HFF-Myc (cell line): ENCODE measurements around the gene CSGALNACT2.

Source experiments
- DNase-seq: peaks from one replicate; pipeline ENCODE4 v3.0.0-alpha.2; 2011; ENCODE audit warnings: low read depth; ENCODE audit errors: extremely low read depth
- H3K4me3 ChIP-seq: replicated peaks from 2 replicates; pipeline ENCODE4 v1.5.1; 2011; ENCODE audit warnings: low read depth, mild to moderate bottlenecking, control low read depth, low read length
- TF ChIP-seq, protein P1 (sequence below): IDR thresholded peaks from 2 replicates; pipeline ENCODE4 v1.5.1; 2012; ENCODE audit warnings: mild to moderate bottlenecking, low read depth, low read length, control low read depth; ENCODE audit errors: missing control alignments

The CSGALNACT2 gene

DNA sequence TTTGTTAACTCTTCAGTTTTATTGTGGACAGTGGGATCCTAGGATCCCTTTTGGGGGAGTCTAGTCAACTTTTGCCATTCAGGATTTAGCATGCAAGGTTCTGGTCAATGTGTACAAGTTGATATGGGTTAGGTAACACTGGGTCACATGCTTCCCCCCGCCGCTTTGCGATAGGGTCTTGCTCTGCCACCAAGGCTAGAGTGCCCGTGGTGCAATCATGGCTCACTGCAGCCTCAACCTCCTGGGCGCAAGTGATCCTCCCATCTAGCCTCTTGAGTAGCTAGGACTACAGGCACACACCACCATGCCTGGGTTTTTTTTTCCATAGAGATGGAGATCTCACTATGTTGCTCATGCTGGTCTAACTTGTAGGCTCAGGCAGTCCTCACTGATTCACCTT, 3.2 kb upstream of the CSGALNACT2 start:
- DNase-seq, result no peak
- no peak overlapping the region for H3K4me3 ChIP-seq
- TF ChIP-seq, protein P1, sequence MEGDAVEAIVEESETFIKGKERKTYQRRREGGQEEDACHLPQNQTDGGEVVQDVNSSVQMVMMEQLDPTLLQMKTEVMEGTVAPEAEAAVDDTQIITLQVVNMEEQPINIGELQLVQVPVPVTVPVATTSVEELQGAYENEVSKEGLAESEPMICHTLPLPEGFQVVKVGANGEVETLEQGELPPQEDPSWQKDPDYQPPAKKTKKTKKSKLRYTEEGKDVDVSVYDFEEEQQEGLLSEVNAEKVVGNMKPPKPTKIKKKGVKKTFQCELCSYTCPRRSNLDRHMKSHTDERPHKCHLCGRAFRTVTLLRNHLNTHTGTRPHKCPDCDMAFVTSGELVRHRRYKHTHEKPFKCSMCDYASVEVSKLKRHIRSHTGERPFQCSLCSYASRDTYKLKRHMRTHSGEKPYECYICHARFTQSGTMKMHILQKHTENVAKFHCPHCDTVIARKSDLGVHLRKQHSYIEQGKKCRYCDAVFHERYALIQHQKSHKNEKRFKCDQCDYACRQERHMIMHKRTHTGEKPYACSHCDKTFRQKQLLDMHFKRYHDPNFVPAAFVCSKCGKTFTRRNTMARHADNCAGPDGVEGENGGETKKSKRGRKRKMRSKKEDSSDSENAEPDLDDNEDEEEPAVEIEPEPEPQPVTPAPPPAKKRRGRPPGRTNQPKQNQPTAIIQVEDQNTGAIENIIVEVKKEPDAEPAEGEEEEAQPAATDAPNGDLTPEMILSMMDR, result no peak

DNA sequence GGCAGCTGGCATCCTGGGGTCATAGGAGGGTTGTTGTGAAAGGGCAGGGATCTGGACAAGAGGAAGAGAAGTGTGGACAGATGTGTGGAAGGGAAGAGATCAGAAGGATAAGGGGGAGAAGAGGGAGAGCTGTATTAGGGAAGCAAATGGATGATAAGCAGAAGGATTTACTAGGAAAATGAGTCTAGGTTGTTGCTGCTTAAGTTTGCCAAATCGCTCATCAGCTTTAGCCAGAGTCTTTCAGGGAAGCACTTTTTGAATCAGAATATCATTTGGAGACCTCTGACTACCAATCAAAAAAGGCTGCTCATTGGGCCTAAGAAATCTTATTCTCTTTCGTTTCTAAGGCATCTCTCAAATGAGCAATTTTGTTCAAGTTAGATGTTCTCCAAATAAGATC, 2.6 kb upstream of the CSGALNACT2 start:
- TF ChIP-seq, protein P1, result no peak
- H3K4me3 ChIP-seq, result no peak overlapping the region
- no peak for DNase-seq

DNA sequence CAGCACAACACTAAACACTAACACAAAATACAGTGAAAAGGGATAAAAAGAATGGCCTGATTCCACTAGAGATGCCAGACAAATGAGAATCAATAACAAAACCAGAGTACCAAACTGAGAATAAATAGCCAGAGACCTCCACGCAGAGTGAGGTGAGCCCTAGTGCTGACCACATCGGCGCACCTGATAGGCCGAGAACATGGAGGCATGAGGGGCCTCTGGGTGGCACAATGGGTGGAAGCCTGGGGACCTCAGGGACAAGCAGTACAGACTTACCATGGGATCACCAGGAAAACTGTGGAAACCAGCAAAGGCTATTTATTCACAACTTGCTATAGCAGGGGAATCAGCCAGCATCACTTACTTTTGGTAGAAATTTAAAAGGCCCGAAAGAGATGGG, 1.8 kb upstream of the CSGALNACT2 start:
- H3K4me3 ChIP-seq, result no peak overlapping the region
- DNase-seq, result no peak
- TF ChIP-seq, protein P1, result no peak

DNA sequence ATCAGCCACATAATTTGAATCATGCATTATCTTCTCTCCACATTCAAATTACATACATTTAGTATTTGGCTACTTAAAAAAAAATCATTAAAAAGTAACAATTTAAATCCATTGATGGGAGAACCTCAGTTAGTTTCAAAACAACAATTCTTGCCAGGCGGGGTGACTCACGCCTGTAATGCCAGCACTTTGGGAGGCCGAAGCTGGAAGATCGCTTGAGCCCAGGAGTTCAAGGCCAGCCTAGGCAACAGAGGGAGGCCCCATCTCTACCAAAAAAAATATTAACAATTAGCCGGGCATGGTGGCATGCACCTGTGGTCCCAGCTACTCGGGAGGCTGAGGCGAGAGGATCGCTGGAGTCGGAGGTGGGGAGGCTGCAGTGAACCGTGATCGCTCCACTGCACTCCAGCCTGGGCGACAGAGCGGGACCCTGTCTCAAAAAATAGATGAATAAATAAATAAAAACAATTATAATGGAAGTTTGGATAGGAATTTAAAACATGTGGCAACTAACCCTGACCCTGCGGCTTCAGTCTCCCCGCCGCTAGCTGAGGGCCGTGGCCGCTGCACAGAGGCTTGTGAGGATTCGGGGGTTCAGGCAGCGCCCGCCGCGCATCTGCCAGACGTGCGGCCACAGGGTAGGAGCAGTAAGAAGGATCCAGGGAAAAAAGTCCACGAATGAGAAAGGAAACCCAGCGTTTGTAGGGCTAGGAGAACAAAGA, 1.1 kb upstream of the CSGALNACT2 start:
- H3K4me3 ChIP-seq, result peak overlapping the region; percentile 78
- TF ChIP-seq, protein P1, result no peak
- no peak for DNase-seq

DNA sequence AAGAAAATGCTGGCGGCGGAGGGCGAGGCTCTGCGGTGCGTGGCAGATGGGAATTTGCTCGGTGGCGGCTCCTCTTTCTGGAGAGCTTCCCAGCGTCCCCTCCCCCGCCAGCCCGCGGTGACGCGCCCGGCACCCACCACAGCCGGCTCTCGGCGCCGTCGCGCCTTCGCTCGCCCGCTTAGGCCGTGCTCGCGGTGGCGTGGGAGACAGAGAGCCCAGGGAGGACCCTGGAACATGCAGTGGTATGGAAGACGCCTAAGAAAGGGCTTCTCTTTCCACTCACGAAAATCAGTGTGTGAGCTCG, 576 bp upstream of the CSGALNACT2 start:
- TF ChIP-seq, protein P1, result no peak
- peak overlapping the region; percentile 78 for H3K4me3 ChIP-seq
- DNase-seq, result no peak

DNA sequence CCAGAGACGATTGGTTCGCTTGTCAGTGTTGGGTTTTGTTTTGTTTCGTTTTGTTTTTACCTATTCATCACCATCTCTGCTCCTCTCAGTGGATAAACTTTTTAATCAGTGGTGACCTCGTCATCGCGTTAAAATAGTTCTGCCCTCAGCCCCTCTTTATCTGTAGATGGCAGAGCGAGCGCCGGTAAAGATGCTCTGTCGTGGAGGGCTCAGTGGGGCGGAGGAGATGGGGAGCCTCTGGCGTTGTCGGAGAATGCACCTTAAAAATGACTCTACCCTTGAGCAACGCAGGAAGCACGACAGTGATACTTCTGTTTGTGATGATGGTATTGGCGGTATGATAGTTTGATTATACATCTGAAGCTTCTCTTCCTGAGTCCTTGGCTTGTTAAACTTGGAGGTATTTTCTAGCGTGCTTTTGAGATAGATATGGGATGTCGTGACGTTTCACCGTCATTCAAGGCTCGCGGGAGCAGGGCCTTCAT, 554 bp downstream of the CSGALNACT2 start:
- TF ChIP-seq, protein P1, result no peak
- H3K4me3 ChIP-seq, result peak overlapping the region; percentile 78
- no peak for DNase-seq

DNA sequence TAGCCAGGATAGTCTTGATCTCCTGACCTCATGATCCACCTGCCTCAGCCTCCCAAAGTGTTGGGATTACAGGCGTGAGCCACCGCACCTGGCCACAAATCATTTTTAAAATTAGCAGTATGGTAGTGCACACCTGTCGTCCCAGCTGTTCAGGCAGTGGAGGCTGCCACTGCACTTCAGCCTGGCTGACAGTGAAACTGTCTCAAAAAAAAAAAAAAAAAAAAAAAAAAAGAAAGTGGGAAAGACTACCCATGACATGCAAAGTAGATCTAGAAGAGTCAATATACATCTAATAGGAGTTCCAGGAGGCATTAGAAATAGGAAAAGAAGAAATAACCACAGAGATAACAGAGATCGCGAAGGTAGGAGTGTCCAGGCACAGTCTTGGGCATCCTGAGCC, 3.2 kb downstream of the CSGALNACT2 start:
- no peak for DNase-seq

More for the DNA sequence above, 3.2 kb downstream of the CSGALNACT2 start:
- H3K4me3 ChIP-seq, result no peak overlapping the region
- TF ChIP-seq, protein P1, result no peak
